ENCODE data around the gene GTF2I.

GTF2I gene
- total RNA-seq = 46.4 to 73.6 (median 53.1) reads per million in 3 donors

GRCh38 chr7:74657692-74658177 is at the start of gene GTF2I:
Gene GTF2I, plus strand, starts transcription at chr7:74657718. Its CDS starts 31,411 bp downstream, at chr7:74689129.
- DNase-seq = no peak

GRCh38 chr7:74612015-74612829 is 45.3 kb upstream of the GTF2I start:
- Histone ChIP-seq H3K4me1 (ENCODE audit: control insufficient read depth, insufficient read depth, low read length, poor library complexity, severe bottlenecking) (peaks cover 3% of the 10 kb centered on the region), H3K27ac (ENCODE audit: insufficient read depth, low read length, poor library complexity, severe bottlenecking) (no peak overlapping the region), H3K4me3 (ENCODE audit: insufficient read depth, low read depth, low read length, poor library complexity, severe bottlenecking) (no peak overlapping the region), H3K9me3 (ENCODE audit: control insufficient read depth, low read length) (no peaks in the 10 kb centered on the region), H3K36me3 (ENCODE audit: control insufficient read depth, insufficient read depth, low read length) (no peaks in the 10 kb centered on the region), H3K27me3 (replicated peaks; ENCODE audit: control insufficient read depth, insufficient read depth, low read length, poor library complexity, severe bottlenecking) (no peaks in the 10 kb centered on the region)
- DNase-seq = no peak

More at GRCh38 chr7:74657692-74658177, at the start of gene GTF2I:
- no peaks in the 10 kb centered on the region for H3K9me3 ChIP-seq (ENCODE audit: control insufficient read depth, low read length)
- H3K27me3 ChIP-seq (replicated peaks; ENCODE audit: control insufficient read depth, insufficient read depth, low read length, poor library complexity, severe bottlenecking) = no peaks in the 10 kb centered on the region
- no peaks in the 10 kb centered on the region for H3K36me3 ChIP-seq (ENCODE audit: control insufficient read depth, insufficient read depth, low read length)
- peak within 1 kb of the TSS; percentile 84 for H3K27ac ChIP-seq (ENCODE audit: insufficient read depth, low read length, poor library complexity, severe bottlenecking)
- H3K4me3 ChIP-seq (ENCODE audit: insufficient read depth, low read depth, low read length, poor library complexity, severe bottlenecking) = peak within 1 kb of the TSS; percentile 68
- peaks cover 28% of the 10 kb centered on the region for H3K4me1 ChIP-seq (ENCODE audit: control insufficient read depth, insufficient read depth, low read length, poor library complexity, severe bottlenecking)

DNA sequence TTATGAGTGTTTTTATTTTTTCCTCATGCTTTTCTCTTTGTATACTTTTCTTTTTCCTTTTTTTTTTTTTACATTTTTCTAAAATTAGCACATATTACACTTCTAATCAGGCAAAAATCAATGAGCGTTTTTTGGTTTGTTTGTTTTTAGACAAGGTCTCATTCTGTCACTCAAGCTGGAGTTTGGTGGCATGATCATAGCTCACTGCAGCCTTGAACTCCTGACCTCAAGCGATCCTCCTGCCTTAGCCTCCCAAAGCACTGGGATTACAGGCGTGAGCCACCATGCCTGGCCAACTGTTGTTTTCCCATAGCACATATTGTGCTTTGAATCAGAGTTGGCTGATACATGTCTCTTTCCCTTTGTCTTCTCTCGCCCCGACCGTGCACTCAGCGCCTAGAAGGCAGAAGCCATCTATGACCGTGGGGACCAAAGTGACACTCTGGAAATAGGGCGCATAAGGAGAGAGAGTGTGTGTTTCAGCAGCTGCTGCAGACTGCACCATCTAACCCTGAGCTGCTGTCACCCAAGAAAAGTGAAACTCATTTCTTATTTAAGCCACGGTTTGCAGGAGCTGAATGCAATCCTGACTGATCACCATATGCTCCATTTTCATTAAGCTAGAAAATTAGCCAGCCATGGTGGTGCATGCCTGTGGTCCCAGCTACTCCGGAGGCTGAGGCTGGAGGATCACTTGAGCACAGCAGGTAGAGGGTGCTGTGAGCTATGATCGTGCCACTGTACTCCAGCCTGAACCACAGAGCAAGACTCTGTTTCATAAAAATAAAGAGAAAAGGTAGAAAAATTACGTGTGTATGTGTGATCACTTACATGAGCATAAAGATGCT is 41.4 kb upstream of the GTF2I start:
- Histone ChIP-seq H3K27me3 (replicated peaks; ENCODE audit: control insufficient read depth, insufficient read depth, low read length, poor library complexity, severe bottlenecking) (no peaks in the 10 kb centered on the region), H3K4me1 (ENCODE audit: control insufficient read depth, insufficient read depth, low read length, poor library complexity, severe bottlenecking) (peaks cover 10% of the 10 kb centered on the region), H3K36me3 (ENCODE audit: control insufficient read depth, insufficient read depth, low read length) (no peaks in the 10 kb centered on the region), H3K9me3 (ENCODE audit: control insufficient read depth, low read length) (no peaks in the 10 kb centered on the region), H3K4me3 (ENCODE audit: insufficient read depth, low read depth, low read length, poor library complexity, severe bottlenecking) (no peak overlapping the region), H3K27ac (ENCODE audit: insufficient read depth, low read length, poor library complexity, severe bottlenecking) (no peak overlapping the region)
- DNase-seq = no peak

DNA sequence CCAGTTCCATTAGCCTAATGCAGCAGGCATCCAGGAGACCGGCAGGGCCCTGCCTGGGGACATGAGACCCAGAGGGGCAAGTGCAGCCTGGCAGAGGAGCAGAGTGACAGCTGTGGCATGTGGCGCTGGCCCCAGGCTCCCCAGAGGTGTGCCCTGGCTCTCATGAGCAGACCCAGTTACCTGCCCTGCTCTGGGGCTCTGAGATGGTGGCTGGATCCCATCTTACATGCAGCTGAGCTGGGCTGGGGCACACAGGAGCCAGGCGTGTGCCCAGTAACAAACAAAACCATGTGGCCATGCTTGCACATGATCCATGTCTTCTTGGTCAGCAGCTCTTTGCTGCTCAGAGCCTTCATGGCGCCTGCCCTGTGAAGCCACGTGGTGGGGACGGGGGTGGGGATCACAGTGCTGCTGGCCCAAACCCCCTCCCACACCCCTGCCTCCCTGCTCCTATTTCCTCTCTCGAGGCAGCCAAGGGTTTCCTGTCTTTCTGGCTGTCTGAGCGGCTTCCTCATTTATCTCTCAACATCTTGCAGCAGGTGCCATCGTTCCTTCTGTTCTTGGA is 40.3 kb upstream of the GTF2I start:
- Histone ChIP-seq H3K27me3 (replicated peaks; ENCODE audit: control insufficient read depth, insufficient read depth, low read length, poor library complexity, severe bottlenecking) (no peaks in the 10 kb centered on the region), H3K9me3 (ENCODE audit: control insufficient read depth, low read length) (no peaks in the 10 kb centered on the region), H3K36me3 (ENCODE audit: control insufficient read depth, insufficient read depth, low read length) (no peaks in the 10 kb centered on the region), H3K4me1 (ENCODE audit: control insufficient read depth, insufficient read depth, low read length, poor library complexity, severe bottlenecking) (peaks cover 10% of the 10 kb centered on the region), H3K4me3 (ENCODE audit: insufficient read depth, low read depth, low read length, poor library complexity, severe bottlenecking) (no peak overlapping the region), H3K27ac (ENCODE audit: insufficient read depth, low read length, poor library complexity, severe bottlenecking) (no peak overlapping the region)
- DNase-seq = no peak

- no peak overlapping the region for H3K27ac ChIP-seq (ENCODE audit: insufficient read depth, low read length, poor library complexity, severe bottlenecking)
- H3K4me1 ChIP-seq (ENCODE audit: control insufficient read depth, insufficient read depth, low read length, poor library complexity, severe bottlenecking) = peaks cover 10% of the 10 kb centered on the region
- no peaks in the 10 kb centered on the region for H3K36me3 ChIP-seq (ENCODE audit: control insufficient read depth, insufficient read depth, low read length)
- no peaks in the 10 kb centered on the region for H3K27me3 ChIP-seq (replicated peaks; ENCODE audit: control insufficient read depth, insufficient read depth, low read length, poor library complexity, severe bottlenecking)
- no peak for DNase-seq
- no peak overlapping the region for H3K4me3 ChIP-seq (ENCODE audit: insufficient read depth, low read depth, low read length, poor library complexity, severe bottlenecking)
- no peaks in the 10 kb centered on the region for H3K9me3 ChIP-seq (ENCODE audit: control insufficient read depth, low read length)
These were observed 38.2 kb upstream of the GTF2I start for GRCh38 chr7:74619235-74619860.

DNA sequence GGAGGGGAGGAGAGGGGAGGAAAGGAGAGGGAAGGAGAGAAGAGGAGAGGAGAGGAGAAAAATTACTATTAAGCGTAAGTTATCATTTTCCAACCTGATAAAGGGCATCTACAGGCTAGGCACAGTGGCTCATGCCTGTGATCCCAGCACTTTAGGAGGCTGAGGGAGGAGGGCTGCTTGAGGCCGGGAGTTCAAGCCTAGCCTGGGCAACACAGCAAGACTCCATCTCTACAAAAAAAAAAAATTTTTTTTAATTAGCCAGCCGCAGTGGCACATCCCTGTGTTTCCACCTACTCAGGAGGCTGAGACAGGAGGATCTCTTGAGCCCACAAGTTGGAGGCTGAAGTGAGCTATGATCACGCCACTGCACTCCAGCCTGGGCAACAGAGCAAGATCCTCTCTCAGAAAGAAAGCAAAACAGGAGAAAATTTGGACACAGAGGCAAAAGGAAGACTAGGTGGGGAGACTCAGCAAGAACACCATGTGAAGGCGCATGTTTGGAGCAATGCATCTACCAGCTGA is 35.2 kb upstream of the GTF2I start:
- Histone ChIP-seq H3K27ac (ENCODE audit: insufficient read depth, low read length, poor library complexity, severe bottlenecking) (no peak overlapping the region), H3K36me3 (ENCODE audit: control insufficient read depth, insufficient read depth, low read length) (no peaks in the 10 kb centered on the region), H3K9me3 (ENCODE audit: control insufficient read depth, low read length) (no peaks in the 10 kb centered on the region), H3K4me1 (ENCODE audit: control insufficient read depth, insufficient read depth, low read length, poor library complexity, severe bottlenecking) (peaks cover 6% of the 10 kb centered on the region), H3K4me3 (ENCODE audit: insufficient read depth, low read depth, low read length, poor library complexity, severe bottlenecking) (no peak overlapping the region), H3K27me3 (replicated peaks; ENCODE audit: control insufficient read depth, insufficient read depth, low read length, poor library complexity, severe bottlenecking) (no peaks in the 10 kb centered on the region)
- no peak for DNase-seq

DNA sequence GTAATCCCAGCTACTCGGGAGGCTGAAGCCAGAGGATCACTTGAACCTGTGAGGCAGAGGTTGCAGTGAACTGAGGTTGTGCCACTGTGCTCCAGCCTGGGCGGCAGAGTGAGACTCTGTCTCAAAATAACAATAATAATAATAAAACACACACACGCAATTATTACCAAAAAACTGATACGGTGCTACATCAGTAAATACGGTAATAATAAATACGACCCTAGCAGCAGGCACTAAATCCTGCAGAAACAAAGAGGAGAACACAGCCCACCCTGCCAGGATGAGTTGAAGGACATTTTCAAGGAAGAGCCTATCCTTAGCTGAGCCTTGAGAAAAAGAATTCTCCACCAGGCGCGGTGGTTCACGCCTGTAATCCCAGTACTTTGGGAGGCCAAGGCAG is 34.4 kb upstream of the GTF2I start:
- H3K9me3 ChIP-seq (ENCODE audit: control insufficient read depth, low read length) = no peaks in the 10 kb centered on the region
- DNase-seq = no peak
- no peaks in the 10 kb centered on the region for H3K36me3 ChIP-seq (ENCODE audit: control insufficient read depth, insufficient read depth, low read length)
- no peak overlapping the region for H3K27ac ChIP-seq (ENCODE audit: insufficient read depth, low read length, poor library complexity, severe bottlenecking)
- H3K27me3 ChIP-seq (replicated peaks; ENCODE audit: control insufficient read depth, insufficient read depth, low read length, poor library complexity, severe bottlenecking) = no peaks in the 10 kb centered on the region
- H3K4me1 ChIP-seq (ENCODE audit: control insufficient read depth, insufficient read depth, low read length, poor library complexity, severe bottlenecking) = no peaks in the 10 kb centered on the region
- no peak overlapping the region for H3K4me3 ChIP-seq (ENCODE audit: insufficient read depth, low read depth, low read length, poor library complexity, severe bottlenecking)

DNA sequence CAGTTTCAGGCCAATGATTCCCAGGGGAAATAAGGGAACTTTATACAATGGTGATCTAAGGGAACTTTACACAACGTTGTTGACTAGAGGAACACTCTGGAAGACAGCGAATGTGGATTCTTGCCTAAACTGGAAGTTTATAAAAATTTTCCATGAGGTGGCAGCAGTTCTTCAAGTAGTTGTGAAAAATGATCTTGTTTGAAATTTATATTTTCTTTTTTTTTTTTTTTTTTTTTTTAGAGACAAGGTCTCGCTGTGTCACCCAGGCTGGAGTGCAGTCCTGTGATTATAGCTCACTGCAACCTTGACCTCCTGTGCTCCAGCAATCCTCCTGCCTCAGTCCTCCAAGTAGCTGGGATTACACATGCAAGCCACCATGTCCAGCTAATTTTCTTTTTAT is 32.1 kb upstream of the GTF2I start:
- DNase-seq = no peak
- Histone ChIP-seq H3K4me1 (ENCODE audit: control insufficient read depth, insufficient read depth, low read length, poor library complexity, severe bottlenecking) (no peaks in the 10 kb centered on the region), H3K36me3 (ENCODE audit: control insufficient read depth, insufficient read depth, low read length) (no peaks in the 10 kb centered on the region), H3K4me3 (ENCODE audit: insufficient read depth, low read depth, low read length, poor library complexity, severe bottlenecking) (no peak overlapping the region), H3K27me3 (replicated peaks; ENCODE audit: control insufficient read depth, insufficient read depth, low read length, poor library complexity, severe bottlenecking) (no peaks in the 10 kb centered on the region), H3K9me3 (ENCODE audit: control insufficient read depth, low read length) (no peaks in the 10 kb centered on the region), H3K27ac (ENCODE audit: insufficient read depth, low read length, poor library complexity, severe bottlenecking) (no peak overlapping the region)

- Histone ChIP-seq H3K36me3 (ENCODE audit: control insufficient read depth, insufficient read depth, low read length) (no peaks in the 10 kb centered on the region), H3K27ac (ENCODE audit: insufficient read depth, low read length, poor library complexity, severe bottlenecking) (no peak overlapping the region), H3K4me1 (ENCODE audit: control insufficient read depth, insufficient read depth, low read length, poor library complexity, severe bottlenecking) (no peaks in the 10 kb centered on the region), H3K9me3 (ENCODE audit: control insufficient read depth, low read length) (no peaks in the 10 kb centered on the region), H3K4me3 (ENCODE audit: insufficient read depth, low read depth, low read length, poor library complexity, severe bottlenecking) (no peak overlapping the region), H3K27me3 (replicated peaks; ENCODE audit: control insufficient read depth, insufficient read depth, low read length, poor library complexity, severe bottlenecking) (no peaks in the 10 kb centered on the region)
- DNase-seq = no peak
These were observed 29.7 kb upstream of the GTF2I start for GRCh38 chr7:74627661-74628411.

All from effector memory CD4-positive, alpha-beta T cell (primary cell).